Activated CD4-positive, alpha-beta T cell treated with anti-CD3 and anti-CD28 coated beads, Interleukin-2, amount 50 U/mL, for 16 hours (primary cell): ENCODE data around the gene AAR2.

ENCODE experiments used
- DNase-seq: peaks from one replicate; pipeline ENCODE4 v3.0.0-alpha.2; 2020

AAR2 gene

GRCh38 chr20:36235892-36236785 is at the start of gene AAR2:
Gene AAR2 (plus strand): TSS chr20:36236478. CDS start chr20:36239869, 3,391 bp downstream.
- DNase-seq, result peak; percentile 83

GRCh38 chr20:36193977-36194712 is 42.1 kb upstream of the AAR2 start:
- no peak for DNase-seq

GRCh38 chr20:36196676-36197075 is 39.6 kb upstream of the AAR2 start:
- DNase-seq, result no peak

- no peak for DNase-seq
These were observed 39.0 kb upstream of the AAR2 start for GRCh38 chr20:36197271-36197670.

GRCh38 chr20:36199345-36200257 is 36.7 kb upstream of the AAR2 start:
- peak; percentile 70 for DNase-seq

GRCh38 chr20:36200451-36200850 is 35.8 kb upstream of the AAR2 start:
- no peak for DNase-seq

- no peak for DNase-seq
These were observed 35.1 kb upstream of the AAR2 start for GRCh38 chr20:36201198-36201597.

- DNase-seq, result peak; percentile 76
These were observed 33.4 kb upstream of the AAR2 start for GRCh38 chr20:36202891-36203338.

GRCh38 chr20:36203861-36204260 is 32.4 kb upstream of the AAR2 start:
- DNase-seq, result no peak

- no peak for DNase-seq
These were observed 31.3 kb upstream of the AAR2 start for GRCh38 chr20:36205026-36205425.

GRCh38 chr20:36206068-36206467 is 30.2 kb upstream of the AAR2 start:
- no peak for DNase-seq

GRCh38 chr20:36206641-36207040 is 29.6 kb upstream of the AAR2 start:
- DNase-seq, result no peak

- DNase-seq, result no peak
These were observed 28.7 kb upstream of the AAR2 start for GRCh38 chr20:36207602-36208001.

- no peak for DNase-seq
These were observed 28.0 kb upstream of the AAR2 start for GRCh38 chr20:36208257-36208656.

GRCh38 chr20:36210436-36211021 is 25.7 kb upstream of the AAR2 start:
- no peak for DNase-seq

GRCh38 chr20:36213362-36213761 is 22.9 kb upstream of the AAR2 start:
- DNase-seq, result no peak

- DNase-seq, result no peak
These were observed 21.5 kb upstream of the AAR2 start for GRCh38 chr20:36214684-36215256.

GRCh38 chr20:36215778-36216177 is 20.5 kb upstream of the AAR2 start:
- no peak for DNase-seq

GRCh38 chr20:36216314-36217025 is 19.8 kb upstream of the AAR2 start:
- DNase-seq, result no peak

GRCh38 chr20:36217226-36217625 is 19.1 kb upstream of the AAR2 start:
- no peak for DNase-seq

- no peak for DNase-seq
These were observed 17.8 kb upstream of the AAR2 start for GRCh38 chr20:36218380-36219064.
